Epithelial cell of esophagus (primary cell): ENCODE data around the gene HCRTR1.

Source experiments
- DNase-seq: peaks from one replicate; pipeline ENCODE4 v3.0.0; 2010; ENCODE audit warnings: low read depth
- H3K4me3 ChIP-seq: 2 replicates; pipeline ENCODE4 v1.5.1; 2011; ENCODE audit warnings: mild to moderate bottlenecking, low read length, control low read depth
- CTCF ChIP-seq: IDR thresholded peaks from 2 replicates; pipeline ENCODE4 v1.5.1; 2011; ENCODE audit warnings: low read depth, mild to moderate bottlenecking, low read length, control low read depth, inconsistent platforms; ENCODE audit not compliant: insufficient read depth; ENCODE audit errors: missing control alignments

The HCRTR1 gene

GRCh38 chr1:31571340-31572295 lies 45.9 kb upstream of the HCRTR1 start:
- no peak for DNase-seq
- TF ChIP-seq CTCF, result no peak
- no peak overlapping the region for H3K4me3 ChIP-seq

GRCh38 chr1:31572323-31573104 lies 45.0 kb upstream of the HCRTR1 start:
- DNase-seq, result peak; percentile 95
- no peak for TF ChIP-seq CTCF
- H3K4me3 ChIP-seq, result no peak overlapping the region

GRCh38 chr1:31573261-31573660 lies 44.2 kb upstream of the HCRTR1 start:
- DNase-seq, result no peak
- no peak for TF ChIP-seq CTCF
- no peak overlapping the region for H3K4me3 ChIP-seq

- no peak overlapping the region for H3K4me3 ChIP-seq
- DNase-seq, result peak; percentile 95
- TF ChIP-seq CTCF, result no peak
Measured at GRCh38 chr1:31574749-31575368, 42.6 kb upstream of the HCRTR1 start.

- no peak for TF ChIP-seq CTCF
- DNase-seq, result peak; percentile 66
- H3K4me3 ChIP-seq, result peak overlapping the region; percentile 74
Measured at GRCh38 chr1:31575369-31576140, 41.9 kb upstream of the HCRTR1 start.

- no peak for TF ChIP-seq CTCF
- H3K4me3 ChIP-seq, result peak within 1 kb of the TSS; percentile 74
Measured at GRCh38 chr1:31576201-31576669, 41.3 kb upstream of the HCRTR1 start, which contains the start of gene TINAGL1. Gene TINAGL1, plus strand, starts transcription at chr1:31576515. Its CDS starts 634 bp downstream, at chr1:31577149.

More at GRCh38 chr1:31576201-31576669, 41.3 kb upstream of the HCRTR1 start, which contains the start of gene TINAGL1:
- DNase-seq, result peak; percentile 83
